HG03457 (cell line): Measurements from ENCODE around the gene TNFSF11.
"Not testable (repeated sequence)": the region's sequence is repeated elsewhere in the genome, so short reads cannot be mapped to it uniquely, and the experiment has no call there.

ENCODE experiments used
- ATAC-seq: cut with Tn5 transposase; IDR thresholded peaks from one replicate; pipeline ENCODE4 v1.9.1; 2021; ENCODE audit warnings: moderate number of reproducible peaks; ENCODE audit not compliant: unreplicated experiment

The TNFSF11 gene

DNA sequence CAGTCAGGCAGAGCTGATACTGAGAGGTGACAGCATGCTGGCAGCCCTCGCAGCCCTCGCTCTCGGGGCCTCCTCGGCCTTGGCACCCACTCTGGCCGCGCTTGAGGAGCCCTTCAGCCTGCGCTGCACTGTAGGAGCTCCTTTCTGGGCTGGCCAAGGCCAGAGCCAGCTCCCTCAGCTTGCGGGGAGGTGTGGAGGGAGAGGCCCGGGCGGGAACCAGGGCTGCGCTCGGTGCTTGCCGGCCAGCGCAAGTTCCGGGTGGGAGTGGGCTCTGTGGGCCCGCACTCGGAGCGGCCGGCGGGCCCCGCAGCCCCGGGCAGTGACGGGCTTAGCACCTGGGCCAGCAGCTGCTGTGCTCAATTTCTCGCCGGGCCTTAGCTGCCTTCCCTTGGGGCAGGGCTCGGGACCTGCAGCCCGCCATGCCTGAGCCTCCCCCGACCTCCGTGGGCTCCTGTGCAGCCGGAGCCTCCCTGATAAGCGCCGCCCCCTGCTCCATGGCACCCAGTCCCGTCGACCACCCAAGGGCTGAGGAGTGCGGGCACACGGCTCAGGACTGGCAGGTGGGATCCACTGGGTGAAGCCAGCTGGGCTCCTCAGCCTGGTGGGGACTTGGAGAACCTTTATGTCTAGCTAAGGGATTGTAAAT, 14.3 kb upstream of the TNFSF11 start:
- not testable (repeated sequence) for ATAC-seq

DNA sequence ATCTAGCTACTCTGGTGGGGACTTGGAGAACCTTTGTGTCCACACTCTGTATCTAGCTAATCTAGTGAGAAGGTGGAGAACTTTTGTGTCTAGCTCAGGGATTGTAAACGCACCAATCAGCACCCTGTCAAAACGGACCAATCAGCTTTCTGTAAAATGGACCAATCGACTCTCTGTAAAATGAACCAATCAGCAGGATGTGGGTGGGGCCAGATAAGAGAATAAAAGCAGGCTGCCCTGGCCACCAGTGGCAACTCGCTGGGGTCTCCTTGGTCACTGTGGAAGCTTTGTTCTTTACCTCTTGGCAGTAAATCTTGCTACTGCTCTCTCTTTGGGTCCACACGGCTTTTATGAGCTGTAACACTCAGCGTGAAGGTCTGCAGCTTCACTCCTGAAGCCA, 13.6 kb upstream of the TNFSF11 start:
- not testable (repeated sequence) for ATAC-seq

DNA sequence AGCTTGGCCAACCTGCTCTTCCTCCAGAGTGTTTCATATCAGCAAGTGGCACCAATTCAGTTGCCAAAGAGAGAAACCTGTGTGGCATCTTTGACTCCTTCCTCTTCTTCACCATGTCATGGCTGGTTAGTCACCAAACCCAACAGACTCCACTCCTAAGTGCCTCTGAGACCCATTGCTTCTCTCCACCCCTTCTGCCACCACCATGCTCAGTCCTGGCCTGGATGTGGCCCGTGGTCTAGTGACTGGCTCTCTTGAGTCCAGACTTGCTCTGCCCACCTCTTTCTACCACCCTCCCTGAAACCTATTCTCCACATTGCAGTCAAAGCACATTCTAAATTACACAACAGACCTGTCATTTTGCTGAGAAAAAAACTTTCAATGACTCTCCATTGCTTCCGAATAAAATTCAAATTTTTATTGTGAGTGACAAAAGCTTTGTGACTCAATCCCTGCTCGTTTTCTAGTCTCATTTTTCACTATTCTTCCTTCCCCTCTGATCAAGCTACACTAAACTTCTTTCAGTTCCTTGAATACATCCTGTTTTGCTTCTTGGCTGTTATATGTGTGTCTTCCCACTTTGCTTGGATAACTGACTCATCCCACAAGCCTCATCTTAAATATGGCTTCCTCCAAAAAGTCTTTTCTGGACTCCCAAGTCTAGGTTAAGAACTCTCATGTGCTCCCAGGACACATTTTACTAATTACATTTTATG, 12.0 kb upstream of the TNFSF11 start:
- ATAC-seq = no peak

DNA sequence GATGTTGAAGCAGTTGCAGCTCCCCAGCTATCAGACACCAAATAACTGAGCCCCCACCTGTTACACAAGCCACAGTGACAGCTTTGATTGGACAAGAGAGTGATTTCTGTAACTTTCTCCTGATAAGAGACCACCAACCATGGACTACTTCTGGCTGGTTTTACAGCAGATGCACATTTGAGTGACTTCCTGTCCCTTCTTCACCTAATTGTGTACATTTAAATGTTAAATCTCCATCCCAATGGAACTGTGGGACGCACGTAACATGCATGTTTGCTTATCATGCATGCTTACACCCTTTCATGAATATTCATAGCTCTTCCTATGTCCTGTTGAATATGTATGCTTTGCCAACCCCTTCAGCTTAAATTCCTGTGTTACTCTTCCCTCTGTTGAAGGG, 6.0 kb upstream of the TNFSF11 start:
- no peak for ATAC-seq

DNA sequence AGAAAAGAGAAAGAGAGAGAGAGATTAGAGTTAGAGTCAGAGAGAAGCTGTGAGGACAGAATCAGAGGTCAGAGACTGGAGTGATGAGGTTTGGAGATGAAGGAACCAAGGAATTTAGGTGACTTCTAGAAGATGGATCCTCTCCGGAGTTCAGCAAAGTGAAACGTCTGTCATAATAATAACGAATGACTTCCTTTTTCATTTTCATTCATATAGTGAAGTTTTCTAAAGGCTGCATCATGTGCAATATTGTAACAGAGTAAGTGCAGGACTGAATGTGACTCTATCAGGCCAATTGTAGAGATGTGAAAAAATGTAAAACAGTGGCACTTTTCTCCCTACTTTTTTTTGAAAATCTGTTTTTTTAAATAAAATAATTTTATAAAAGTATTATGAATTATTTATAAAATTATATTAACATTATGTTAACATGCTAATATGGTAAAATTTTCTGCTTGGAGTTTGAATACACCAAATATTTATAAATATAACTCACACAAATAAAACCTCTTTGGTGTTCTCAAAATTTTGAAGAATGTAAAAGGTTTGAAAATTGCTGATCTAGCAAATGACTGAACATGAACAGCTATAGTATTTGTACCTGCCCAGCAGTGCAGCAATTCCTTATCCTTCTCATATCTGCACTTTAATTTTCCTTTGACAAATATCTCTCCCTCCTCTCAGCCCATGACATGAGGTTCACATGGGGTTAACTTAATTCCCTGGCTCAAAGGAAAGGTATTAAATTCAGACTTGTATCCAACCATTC, 4.2 kb upstream of the TNFSF11 start:
- no peak for ATAC-seq

DNA sequence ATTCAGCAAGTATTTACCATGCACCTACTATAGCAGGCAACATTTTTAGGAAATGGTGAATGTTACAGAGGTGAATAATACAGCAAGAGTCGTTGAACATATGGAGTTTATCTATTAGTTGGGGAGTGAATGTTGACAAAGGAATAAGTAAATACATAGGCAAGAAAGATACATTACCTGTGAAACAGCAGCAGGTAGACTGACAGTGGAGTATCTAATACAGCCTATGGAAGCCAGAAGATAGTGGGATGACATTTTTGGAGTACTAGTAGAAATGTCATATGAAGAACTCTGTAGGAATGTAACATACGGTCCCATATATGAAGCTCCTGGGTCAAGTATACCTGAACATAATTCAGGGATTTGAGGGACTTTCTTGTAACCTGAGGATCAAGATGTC, 2.1 kb upstream of the TNFSF11 start:
- no peak for ATAC-seq

DNA sequence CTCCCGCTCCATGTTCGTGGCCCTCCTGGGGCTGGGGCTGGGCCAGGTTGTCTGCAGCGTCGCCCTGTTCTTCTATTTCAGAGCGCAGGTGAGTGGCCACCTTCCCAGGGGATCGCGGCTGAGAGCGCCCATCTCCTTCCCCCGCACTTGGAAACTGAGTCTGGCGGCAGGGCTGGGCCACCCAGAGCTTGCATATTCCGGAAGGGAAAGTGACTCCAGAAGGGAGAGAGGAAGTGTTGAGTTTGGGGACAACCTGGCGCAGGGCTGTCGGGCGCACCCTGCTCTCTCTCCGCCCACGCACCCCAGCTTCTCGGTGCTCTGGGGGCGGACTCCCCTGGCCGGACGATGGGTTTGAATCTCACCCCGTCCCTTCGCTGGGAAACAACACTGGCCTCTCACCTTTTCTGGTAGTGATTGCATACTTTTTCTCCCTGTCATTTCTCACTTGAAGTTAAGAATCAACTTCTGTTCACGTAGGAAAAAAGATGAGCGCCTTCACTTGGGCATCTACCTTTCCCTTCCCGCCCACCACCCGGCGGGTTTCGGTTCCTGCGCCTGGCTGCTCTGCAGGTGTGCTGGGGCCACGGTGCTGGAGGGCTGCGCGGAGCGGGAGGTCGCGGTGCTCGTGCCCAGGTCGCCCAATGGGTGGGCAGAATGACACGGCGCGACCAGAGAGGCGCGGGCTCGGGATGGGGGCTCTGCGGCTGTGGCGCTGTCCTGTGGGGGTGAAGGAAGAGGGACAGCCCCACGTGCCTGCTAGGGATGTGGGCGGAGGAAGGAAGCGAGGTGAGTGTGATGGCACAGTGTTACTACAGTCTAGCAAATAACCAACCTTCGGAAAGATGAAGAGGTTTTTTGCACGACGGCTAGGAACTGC, 721 bp downstream of the TNFSF11 start:
- peak; percentile 56 for ATAC-seq

DNA sequence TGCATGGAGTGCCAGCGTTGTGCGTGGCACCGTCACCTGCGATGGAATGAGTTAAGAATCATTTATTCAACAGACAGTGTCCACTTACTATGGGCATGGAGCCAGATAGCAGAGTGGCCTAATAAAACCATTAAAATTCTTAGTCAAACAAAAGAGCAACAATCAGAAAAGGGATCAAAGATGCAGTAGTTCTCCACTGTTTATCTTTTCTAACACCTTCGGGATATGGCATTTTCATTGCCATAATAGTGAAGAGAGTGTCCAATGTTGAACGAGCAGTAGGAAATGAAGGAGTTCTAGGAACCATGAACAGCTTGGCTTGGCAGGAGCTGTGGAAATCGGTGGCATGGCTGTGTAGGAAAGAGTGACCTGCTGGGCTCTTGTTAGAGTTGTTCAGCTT, 2.0 kb downstream of the TNFSF11 start:
- no peak for ATAC-seq

DNA sequence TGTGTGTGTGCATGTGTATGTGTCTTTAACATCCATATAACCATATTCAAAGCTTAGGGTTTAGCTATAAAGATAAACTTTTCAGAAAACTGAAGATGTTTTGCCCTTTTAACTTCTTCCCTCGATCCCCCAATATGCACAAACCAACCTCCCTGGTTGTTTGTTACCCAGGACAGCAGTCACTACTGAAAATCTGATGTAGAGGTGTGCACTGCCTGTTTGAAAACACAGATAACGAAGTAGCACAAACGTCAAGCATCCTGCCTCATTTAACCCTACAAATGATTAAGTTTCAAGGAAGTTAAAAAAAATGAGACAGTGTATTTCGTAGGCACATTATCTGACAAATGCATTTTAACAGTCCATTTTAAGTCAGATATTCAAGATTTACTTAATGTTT, 3.6 kb downstream of the TNFSF11 start:
- ATAC-seq = no peak

DNA sequence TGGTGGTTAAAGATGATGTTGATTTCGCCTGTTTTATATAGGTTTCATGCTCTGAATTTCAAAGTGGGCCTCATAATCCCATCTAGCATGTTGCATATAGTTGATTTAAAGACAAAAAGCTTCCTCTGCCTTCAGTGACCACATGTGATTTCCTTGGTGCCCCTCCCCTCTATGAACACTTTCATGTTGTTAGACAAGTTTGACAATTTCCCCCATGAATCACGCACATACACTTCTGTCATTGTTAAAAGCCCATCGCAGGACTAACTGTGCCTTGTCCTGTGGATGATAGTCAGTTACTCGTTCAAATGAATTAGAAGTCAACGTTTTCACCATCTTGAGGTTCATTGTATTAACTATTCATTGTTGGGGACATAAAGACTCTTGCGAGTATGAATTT, 6.7 kb downstream of the TNFSF11 start:
- no peak for ATAC-seq

DNA sequence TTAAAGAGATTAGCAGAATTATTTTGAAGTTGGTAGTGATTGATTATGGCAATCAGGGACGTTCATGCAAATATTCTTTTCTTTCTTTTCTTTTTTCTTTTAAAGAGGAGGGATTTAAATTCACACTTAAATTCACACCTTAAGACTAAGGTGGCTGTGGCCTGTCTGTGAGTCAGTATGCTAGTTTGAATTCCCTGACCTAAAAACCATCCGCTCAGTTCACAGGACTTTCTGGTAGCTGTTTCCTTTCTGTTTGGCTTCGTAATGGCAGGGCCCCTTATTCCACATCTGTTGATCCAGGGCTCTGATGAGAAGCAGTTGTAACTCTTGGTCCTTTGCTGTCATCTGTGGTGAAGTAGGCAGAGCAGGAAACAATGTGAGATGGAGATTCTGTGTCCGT, 7.5 kb downstream of the TNFSF11 start:
- no peak for ATAC-seq

DNA sequence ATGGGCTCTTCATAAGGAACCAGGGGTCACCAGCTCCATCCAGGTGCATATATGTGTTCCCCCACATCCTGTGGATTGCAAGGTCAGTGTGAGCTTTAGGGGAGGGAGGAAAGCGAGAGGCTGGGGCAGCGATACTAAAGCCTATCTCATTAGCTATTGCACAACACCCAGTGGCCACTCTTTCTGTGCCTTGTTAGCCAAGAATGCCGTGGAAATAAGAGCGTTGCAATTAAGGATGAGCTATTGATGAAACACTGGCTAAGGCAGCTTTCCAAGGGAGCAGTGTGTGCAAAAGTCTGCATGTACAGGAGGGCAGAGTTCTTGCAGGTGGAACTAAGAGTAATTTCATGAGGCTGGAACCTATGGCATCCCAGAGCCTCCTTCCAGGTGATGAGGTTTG, 17.6 kb downstream of the TNFSF11 start:
- no peak for ATAC-seq

DNA sequence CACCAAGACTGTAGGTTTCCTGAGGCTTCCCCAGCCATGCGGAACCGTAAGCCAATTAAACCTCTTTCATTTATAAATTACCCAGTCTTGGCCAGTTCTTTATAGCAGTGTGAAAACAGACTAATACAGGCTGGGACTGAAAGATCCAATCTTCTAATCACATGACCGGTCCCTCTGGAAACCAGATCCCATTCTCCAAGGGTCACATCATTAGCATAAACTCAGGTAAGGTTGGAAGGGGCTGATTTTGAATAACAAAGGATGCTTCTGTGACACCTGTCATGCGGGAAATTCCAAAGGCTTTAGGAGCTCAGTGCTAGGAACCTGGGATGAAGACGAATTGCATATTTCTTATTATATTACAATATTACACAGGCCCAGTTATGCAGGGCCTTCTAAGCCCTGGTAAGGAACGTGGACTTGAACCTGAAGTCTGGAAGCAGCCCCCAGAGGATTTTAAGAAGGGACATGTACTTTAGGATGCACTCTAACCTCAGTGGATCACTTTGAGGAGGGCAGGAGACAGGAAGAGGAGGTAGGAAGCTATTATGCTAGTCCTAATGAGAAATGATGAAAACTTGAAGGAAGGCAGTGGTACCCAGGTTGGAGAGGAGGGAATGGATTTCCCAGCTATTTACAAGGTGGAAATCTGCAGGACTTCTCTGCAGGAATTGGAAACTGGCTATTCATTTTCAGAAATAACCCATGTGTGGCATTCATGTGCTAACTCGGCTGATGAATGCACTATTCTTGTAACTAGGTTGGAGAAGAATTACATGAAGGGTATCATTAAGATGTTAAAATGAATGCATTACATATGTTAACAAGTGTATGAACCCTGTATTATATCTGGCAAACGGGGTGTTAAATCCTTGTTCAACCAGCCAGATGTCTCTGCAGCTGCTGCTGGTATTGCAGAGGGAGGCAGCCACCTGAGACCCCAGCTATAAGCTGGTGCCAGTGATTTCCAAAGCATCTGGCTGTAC, 19.3 kb downstream of the TNFSF11 start:
- ATAC-seq = no peak

DNA sequence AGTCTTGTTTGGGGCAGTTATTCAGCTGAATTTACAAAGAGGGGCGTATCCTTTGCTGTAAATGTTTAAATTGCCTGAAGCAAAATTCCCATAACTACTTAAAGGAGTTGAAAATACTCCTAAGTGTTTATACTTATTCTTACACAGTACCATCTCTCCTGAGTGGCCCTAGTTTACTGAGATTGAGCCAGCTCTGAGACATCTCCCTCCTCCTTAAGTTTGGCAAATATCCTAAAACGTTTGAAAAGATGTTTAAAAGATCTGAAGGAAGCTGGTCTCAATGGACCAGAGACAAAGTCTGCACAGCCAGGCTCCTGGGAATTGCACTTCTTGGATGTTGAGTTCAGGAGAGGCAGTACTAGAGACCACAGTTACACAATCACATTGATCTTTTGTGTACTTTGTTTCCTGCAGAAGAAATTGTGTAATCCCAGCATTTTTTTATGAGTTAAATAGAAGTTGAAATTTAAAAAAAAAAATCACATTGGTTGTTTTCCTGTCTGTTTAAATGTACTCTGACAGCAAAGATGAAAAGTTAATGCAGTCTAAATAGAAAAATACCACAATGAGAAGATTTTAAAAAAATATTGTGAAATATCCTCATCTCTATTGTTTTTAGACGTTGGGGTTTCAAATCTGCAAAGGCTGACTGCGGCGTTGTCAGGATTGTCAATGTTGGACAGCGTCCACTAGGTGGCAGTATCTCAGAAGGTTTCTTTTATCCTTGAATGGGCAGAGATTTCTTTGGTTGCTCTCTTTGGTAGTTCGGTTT, 20.7 kb downstream of the TNFSF11 start:
- ATAC-seq = no peak

DNA sequence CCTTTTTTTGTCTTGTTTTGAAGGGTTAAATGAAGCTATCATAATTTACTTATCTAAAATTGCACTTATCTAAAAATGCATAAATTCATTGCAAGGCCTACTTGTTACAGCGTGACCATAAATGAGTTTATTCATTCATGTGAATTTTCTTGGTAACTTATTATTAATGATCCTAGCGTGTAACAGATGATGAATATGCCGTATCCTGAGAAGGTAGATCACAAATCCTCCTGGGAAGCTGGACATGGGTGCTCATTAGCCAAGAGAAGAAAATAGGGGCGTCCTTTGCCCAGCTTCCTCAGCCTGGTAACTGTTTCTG, 21.3 kb downstream of the TNFSF11 start:
- no peak for ATAC-seq

DNA sequence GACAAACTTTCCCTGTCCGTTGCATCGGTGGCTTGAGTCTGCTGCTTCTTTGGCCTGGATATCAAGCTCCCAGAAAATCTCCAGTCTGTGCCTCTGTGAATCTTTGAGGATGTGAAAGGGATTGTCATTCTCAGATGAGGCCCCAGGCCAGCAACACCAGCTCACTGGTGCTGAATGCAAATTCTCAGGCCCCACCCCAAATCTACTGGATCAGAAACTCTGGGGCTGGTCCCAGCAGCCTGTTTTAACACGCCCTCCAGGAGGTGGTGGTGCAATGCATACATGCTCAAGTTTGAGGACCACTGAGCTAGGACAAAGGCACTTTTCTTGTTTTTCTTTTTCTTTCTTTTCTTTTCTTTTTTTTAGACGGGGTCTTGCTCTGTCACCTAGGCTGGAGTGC, 23.6 kb downstream of the TNFSF11 start:
- ATAC-seq = no peak

DNA sequence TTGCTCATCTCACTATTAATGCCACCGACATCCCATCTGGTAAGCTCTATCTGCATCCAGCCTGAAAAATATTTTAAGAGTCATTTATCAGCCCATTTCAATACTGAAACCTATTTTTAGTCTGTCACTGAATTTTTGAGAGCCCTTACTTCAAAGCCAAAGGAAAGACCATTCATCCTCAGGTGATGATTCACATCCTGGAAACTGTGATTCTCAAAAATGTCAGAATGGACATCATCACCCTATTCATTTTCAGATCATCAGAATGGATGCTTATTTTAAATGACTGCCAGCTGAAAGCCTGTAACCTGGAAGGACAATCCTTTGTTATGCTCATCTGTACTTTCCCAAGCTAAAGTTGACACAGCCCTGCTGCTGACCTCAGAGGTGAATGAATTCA, 27.0 kb downstream of the TNFSF11 start:
- no peak for ATAC-seq

DNA sequence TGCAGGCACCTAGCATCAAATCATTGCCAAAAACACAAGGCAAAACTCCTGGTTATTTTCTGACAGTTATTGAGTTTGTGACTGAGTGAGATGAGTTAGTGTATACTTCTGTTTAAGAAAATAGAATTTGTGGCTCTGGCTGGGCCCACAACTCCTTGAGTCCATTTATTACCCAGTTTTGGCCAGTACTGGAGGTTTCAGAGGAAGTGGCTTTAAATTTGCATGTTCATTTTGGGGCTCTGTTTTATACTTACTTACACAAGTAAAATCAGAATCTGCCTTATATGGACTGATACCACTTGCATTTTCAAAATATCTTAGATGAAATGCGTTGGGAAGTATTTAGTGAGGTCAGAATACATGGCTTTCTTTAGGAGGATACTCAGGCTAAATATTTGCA, 29.0 kb downstream of the TNFSF11 start:
- ATAC-seq = no peak

DNA sequence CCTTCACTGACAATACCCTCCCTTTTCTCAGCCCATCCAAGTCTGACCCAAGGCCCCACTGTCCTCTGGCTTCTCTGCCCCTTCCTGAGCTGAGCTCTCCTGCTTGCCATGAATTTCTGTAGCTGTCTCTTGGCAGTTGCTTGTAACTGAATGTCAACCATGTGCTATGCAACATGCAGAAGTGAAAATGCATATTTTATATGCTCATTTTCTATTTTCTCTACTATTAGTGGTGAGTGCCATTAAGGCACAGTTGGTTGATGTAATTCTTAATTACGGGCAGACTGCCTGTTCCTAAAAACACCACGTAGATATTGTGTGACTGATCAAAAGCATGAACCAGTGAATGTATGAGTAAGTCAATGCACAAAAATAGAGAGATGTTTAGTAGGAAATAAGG, 29.6 kb downstream of the TNFSF11 start:
- ATAC-seq = no peak
